ENCODE results near the gene OCA2.

The OCA2 gene

DNA sequence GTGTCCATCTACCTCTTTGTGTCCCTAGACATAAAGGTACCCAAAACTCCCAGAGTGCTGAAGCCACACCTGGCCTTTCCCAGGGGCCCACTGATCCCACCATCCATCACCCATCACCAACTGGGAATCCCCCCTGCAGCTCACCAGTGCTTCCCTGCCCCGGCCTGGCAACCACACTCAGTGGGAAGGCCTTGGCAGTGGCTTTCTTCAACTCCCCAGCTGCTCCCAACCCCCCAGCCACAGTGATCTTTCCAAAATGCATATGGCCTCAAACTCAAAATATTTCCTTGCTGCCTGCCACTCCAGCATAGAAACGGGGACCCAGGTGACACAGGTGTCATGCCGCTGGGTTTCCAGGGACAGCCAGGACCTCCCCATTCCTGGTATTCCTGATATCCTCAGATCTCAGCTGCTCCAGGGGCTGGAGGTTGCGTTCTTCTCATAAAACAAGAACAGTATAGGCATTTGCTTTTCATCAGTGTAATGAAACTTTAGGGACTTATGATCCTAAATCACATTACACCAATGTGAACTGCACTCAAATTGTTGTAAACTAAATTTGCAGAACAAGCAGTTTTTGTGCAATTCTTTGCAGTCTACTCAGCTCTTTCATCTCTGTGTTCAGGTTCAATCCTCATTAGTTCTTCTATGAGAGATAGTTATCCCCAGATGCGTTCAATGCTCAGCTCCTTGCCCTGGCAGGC is 1.3 kb downstream of the OCA2 start:
- TF ChIP-seq, protein P1, sequence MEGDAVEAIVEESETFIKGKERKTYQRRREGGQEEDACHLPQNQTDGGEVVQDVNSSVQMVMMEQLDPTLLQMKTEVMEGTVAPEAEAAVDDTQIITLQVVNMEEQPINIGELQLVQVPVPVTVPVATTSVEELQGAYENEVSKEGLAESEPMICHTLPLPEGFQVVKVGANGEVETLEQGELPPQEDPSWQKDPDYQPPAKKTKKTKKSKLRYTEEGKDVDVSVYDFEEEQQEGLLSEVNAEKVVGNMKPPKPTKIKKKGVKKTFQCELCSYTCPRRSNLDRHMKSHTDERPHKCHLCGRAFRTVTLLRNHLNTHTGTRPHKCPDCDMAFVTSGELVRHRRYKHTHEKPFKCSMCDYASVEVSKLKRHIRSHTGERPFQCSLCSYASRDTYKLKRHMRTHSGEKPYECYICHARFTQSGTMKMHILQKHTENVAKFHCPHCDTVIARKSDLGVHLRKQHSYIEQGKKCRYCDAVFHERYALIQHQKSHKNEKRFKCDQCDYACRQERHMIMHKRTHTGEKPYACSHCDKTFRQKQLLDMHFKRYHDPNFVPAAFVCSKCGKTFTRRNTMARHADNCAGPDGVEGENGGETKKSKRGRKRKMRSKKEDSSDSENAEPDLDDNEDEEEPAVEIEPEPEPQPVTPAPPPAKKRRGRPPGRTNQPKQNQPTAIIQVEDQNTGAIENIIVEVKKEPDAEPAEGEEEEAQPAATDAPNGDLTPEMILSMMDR (IDR thresholded peaks at IDR 0.05; ENCODE audit: low read length, missing control alignments) = no peak
- DNase-seq (ENCODE audit: low read depth) = no peak
- H3K4me3 ChIP-seq (replicated peaks; ENCODE audit: low read depth, low read length) = no peak overlapping the region

DNA sequence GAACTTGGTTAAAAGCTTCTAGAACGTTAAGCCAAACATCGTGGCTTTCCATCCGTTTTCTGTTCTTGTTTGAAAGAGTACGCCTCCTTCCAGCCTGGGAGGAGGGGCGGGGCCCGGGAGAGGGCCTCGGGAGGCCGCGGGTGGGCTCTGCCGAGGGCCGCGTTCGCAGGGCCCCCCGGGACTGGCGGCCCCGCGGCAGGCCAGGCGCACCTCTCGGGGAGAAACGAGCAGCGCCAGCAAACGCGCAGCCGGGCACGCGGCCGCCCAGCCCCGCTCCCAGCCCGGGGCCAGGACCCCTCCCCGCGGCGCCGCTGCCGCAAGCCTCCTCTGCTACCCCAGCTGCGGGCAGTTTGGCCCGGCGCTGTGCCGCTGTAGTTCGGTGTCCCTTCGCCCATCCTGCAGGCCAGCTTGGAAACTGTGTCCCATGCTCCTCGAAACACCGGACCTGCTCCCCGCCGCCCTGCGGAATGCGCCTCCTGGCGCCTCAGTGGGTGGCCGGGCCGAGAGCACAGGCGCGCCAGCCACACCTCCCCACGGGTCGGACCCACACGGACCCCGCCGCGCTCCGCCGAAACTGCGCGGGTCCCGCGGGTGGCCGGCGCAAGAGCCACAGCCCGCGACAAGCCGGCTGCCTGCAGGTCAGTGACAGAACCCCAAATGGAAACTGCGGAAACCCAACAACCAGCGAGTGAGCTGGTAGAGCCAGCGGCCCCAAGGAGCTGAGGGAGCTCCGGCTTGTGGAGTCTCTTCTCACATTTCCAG is 2.3 kb downstream of the OCA2 start:
- no peak for DNase-seq (ENCODE audit: low read depth)
- TF ChIP-seq, protein P1 (IDR thresholded peaks at IDR 0.05; ENCODE audit: low read length, missing control alignments) = no peak
- peak overlapping the region; percentile 51 for H3K4me3 ChIP-seq (replicated peaks; ENCODE audit: low read depth, low read length)

DNA sequence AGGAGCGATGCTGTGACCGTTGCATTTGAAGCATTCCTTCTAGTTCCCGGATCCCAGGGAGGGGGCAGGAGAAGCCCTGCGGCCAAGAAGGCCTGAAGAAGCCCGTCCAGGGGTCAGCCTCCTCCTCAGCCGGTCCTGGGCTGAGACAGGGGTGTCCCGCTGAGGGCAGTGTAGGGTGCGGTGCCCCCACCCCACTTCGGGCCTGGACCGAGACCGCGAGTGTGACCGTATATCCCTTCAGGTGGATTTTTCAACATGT is 2.8 kb downstream of the OCA2 start:
- DNase-seq (ENCODE audit: low read depth) = no peak
- TF ChIP-seq, protein P1 (IDR thresholded peaks at IDR 0.05; ENCODE audit: low read length, missing control alignments) = no peak
- peak overlapping the region; percentile 51 for H3K4me3 ChIP-seq (replicated peaks; ENCODE audit: low read depth, low read length)

DNA sequence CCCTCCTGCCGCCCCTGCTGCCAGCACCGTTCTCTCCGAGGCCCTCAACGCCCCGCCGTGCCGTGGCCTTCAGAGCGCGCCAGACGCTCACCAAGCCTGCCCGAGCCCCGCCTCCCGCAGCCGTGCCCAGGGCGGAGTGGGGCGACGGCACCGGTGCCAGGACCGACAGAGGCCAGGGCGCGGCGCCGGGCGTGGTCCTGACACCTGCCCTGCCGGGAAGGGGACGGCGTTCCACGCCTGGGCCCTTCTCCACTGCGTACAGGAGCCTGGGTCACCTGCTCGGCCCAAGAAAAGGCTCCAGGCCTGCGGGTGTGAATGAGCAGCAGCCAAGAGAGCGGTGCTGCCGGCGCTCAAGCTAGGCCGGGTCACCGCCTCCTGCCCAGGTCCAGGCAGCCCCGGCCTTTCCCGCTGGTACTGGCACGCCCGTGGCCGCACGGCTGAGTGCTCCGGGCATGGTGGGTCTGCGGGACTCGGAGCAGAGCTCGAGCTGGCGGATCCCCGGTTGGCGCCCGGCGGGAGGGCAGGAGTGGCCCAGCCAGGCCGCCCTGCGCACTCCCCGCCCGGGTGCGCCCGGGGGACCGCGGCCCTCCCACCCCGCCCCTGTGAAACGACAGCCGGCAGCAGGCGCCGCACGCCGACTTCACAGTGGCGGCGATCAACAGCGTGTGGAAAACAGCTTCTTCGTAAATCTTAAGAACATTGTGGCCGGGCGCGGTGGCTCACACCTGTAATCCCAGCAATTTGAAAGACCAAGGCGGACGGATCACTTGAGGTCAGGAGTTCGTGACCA is 4.2 kb downstream of the OCA2 start:
- H3K4me3 ChIP-seq (replicated peaks; ENCODE audit: low read depth, low read length) = peak overlapping the region; percentile 51
- no peak for DNase-seq (ENCODE audit: low read depth)
- TF ChIP-seq, protein P1 (IDR thresholded peaks at IDR 0.05; ENCODE audit: low read length, missing control alignments) = no peak

DNA sequence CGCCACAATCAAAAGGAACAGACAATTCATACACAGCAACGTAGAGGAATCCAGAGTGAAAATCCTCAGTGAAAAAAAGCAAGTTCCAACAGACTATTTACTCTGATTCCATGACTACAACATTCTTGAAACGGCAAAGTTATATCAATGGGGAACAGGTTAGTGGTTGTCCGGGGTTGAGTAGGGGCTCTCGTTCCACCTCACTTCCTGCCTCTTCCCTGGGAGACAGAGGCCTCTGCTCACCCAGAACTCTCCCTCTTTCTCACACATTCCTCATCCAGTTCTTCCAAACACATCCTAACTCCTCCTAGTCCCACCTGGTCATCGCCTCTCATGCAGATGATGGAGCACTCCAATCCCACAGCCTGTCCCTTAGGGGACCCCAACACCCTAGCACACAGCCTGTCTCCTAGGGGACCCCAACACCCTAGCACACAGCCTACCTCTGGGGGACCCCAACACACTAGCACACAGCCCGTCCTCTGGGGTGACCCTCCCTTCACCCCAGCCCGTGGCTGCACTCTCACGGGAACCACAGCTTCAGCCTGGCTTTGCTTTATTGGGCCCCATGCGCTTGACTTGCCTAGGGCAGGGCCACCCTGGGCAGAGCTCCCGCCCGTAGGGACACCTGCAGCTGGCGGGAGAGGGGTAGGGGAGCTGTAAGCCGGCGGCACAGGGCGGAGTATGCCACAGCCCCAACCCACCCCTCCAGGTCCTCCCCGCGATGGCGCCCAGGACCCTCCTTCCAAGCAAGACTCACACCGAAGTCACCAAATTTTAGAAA is 5.2 kb downstream of the OCA2 start:
- no peak overlapping the region for H3K4me3 ChIP-seq (replicated peaks; ENCODE audit: low read depth, low read length)
- DNase-seq (ENCODE audit: low read depth) = no peak

DNA sequence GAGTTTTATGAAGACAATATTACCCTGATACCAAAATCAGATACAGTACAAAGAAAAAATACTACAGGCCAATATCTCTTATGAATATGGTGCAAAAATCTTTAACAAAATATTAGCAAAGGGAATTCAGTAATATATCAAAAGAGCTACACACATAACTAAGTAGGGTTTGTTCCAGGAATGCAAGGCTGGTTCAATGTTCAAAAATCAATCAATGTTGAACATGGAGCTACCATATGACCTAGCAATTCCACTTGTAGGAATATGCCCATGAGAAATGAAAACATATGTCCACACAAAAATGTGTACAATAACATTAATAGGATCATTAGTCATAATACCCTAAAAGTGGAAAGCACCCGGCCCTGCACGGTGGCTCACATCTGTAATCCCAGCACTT is 7.8 kb downstream of the OCA2 start:
- no peak for DNase-seq (ENCODE audit: low read depth)
- TF ChIP-seq, protein P1 (IDR thresholded peaks at IDR 0.05; ENCODE audit: low read length, missing control alignments) = no peak
- no peak overlapping the region for H3K4me3 ChIP-seq (replicated peaks; ENCODE audit: low read depth, low read length)

More for the DNA sequence above, 5.2 kb downstream of the OCA2 start:
- TF ChIP-seq, protein P1 (IDR thresholded peaks at IDR 0.05; ENCODE audit: low read length, missing control alignments) = no peak

Data from fibroblast of pulmonary artery (primary cell).